ACHN (cell line): ENCODE data around the gene TMEM120A.
"Not testable (repeated sequence)": the region's sequence is repeated elsewhere in the genome, so short reads cannot be mapped to it uniquely, and the experiment has no call there.

Experiments
- DNase-seq: peaks from one replicate; pipeline ENCODE4 v3.0.0-alpha.2; 2015
- in situ Hi-C: cut with HindIII; loops from 2 replicates; pipeline ENCODE4 v1.10.0; 2017; ENCODE audit warnings: low sequenced_read_pairs, low pct_ligation_motif_present, low pct_unique_long_range_greater_than_20kb

Gene TMEM120A

GRCh38 chr7:75994388-75995051, at the start of gene TMEM120A:
Gene TMEM120A (minus strand): TSS chr7:75994595. CDS start chr7:75994570, 25 bp downstream.
- in situ Hi-C loops: no loop called here
- peak; percentile 98 for DNase-seq

- no peak for DNase-seq
- in situ Hi-C loops: no loop called here
Observed at GRCh38 chr7:76040126-76040525, 45.7 kb upstream of the TMEM120A start.

GRCh38 chr7:76037310-76037709, 42.9 kb upstream of the TMEM120A start:
- no peak for DNase-seq
- in situ Hi-C loops: no loop called here

GRCh38 chr7:76031964-76032363, 37.6 kb upstream of the TMEM120A start:
- DNase-seq: no peak
- in situ Hi-C loops: no loop called here

- in situ Hi-C loops, DNase-seq: not testable (repeated sequence)
Observed at GRCh38 chr7:76029682-76030081, 35.3 kb upstream of the TMEM120A start.

GRCh38 chr7:76023002-76023401, 28.6 kb upstream of the TMEM120A start:
- DNase-seq: no peak
- in situ Hi-C loops: no loop called here

- no peak for DNase-seq
- in situ Hi-C loops: no loop called here
Observed at GRCh38 chr7:76022026-76022780, 27.8 kb upstream of the TMEM120A start.

GRCh38 chr7:76020031-76020714, 25.8 kb upstream of the TMEM120A start:
- DNase-seq: peak; percentile 70
- in situ Hi-C loops: no loop called here

GRCh38 chr7:76018520-76018919, 24.1 kb upstream of the TMEM120A start:
- in situ Hi-C loops, DNase-seq: not testable (repeated sequence)

- no peak for DNase-seq
- in situ Hi-C loops: no loop called here
Observed at GRCh38 chr7:76016191-76016947, 22.0 kb upstream of the TMEM120A start.

GRCh38 chr7:76011442-76011861, 17.1 kb upstream of the TMEM120A start:
- in situ Hi-C loops: no loop called here
- DNase-seq: no peak

- no peak for DNase-seq
- in situ Hi-C loops: no loop called here
Observed at GRCh38 chr7:76009672-76010600, 15.5 kb upstream of the TMEM120A start.

GRCh38 chr7:76008156-76008687, 13.8 kb upstream of the TMEM120A start:
- no peak for DNase-seq
- in situ Hi-C loops: no loop called here

GRCh38 chr7:76005004-76005403, 10.6 kb upstream of the TMEM120A start:
- DNase-seq, in situ Hi-C loops: not testable (repeated sequence)

- no peak for DNase-seq
- in situ Hi-C loops: no loop called here
Observed at GRCh38 chr7:76003351-76003750, 9.0 kb upstream of the TMEM120A start.

- no peak for DNase-seq
- in situ Hi-C loops: no loop called here
Observed at GRCh38 chr7:76002822-76003221, 8.4 kb upstream of the TMEM120A start.

GRCh38 chr7:76002139-76002538, 7.7 kb upstream of the TMEM120A start:
- no peak for DNase-seq
- in situ Hi-C loops: no loop called here

GRCh38 chr7:76000566-76000965, 6.2 kb upstream of the TMEM120A start:
- DNase-seq: no peak
- in situ Hi-C loops: no loop called here
